ENCODE results near the gene DDT.
"Not testable (repeated sequence)": the region's sequence is repeated elsewhere in the genome, so short reads cannot be mapped to it uniquely, and the experiment has no call there.

The DDT gene

DNA sequence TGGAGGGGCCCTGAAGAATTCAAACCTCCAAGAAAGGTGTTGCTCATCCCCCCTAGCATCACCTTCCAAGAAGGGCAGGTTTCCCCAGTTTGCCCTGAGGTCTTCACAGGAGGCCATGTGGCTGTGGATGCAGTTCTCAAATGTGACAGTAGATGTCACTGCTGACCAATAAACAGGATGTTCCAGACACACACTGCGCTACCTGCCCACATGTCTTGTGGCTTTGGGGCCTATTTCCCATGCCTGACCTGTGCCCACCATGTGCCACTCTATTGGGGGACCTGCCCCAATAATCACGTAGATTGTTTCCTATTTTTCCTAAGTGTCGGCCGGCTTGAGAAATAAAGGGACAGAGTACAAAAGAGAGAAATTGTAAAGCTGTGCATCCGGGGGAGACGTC, 10.2 kb upstream of the DDT start:
- Histone ChIP-seq H3K27ac (replicated peaks) (no peak overlapping the region), H3K4me3 (replicated peaks; ENCODE audit: insufficient read depth, low read length) (no peak overlapping the region), H3K27me3 (ENCODE audit: insufficient read depth, poor library complexity, severe bottlenecking) (no peaks in the 10 kb centered on the region)
- TF ChIP-seq POLR2AphosphoS5 (IDR thresholded peaks at IDR 0.05; ENCODE audit: low read depth) = no peak
- TF ChIP-seq, protein P1, sequence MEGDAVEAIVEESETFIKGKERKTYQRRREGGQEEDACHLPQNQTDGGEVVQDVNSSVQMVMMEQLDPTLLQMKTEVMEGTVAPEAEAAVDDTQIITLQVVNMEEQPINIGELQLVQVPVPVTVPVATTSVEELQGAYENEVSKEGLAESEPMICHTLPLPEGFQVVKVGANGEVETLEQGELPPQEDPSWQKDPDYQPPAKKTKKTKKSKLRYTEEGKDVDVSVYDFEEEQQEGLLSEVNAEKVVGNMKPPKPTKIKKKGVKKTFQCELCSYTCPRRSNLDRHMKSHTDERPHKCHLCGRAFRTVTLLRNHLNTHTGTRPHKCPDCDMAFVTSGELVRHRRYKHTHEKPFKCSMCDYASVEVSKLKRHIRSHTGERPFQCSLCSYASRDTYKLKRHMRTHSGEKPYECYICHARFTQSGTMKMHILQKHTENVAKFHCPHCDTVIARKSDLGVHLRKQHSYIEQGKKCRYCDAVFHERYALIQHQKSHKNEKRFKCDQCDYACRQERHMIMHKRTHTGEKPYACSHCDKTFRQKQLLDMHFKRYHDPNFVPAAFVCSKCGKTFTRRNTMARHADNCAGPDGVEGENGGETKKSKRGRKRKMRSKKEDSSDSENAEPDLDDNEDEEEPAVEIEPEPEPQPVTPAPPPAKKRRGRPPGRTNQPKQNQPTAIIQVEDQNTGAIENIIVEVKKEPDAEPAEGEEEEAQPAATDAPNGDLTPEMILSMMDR (IDR thresholded peaks at IDR 0.05; ENCODE audit: insufficient read depth, low read length) = peak; percentile 56
- DNase-seq (ENCODE audit: low read depth in 1 of 2, low spot score in 1 of 2) = peak; percentile 6 to 40

DNA sequence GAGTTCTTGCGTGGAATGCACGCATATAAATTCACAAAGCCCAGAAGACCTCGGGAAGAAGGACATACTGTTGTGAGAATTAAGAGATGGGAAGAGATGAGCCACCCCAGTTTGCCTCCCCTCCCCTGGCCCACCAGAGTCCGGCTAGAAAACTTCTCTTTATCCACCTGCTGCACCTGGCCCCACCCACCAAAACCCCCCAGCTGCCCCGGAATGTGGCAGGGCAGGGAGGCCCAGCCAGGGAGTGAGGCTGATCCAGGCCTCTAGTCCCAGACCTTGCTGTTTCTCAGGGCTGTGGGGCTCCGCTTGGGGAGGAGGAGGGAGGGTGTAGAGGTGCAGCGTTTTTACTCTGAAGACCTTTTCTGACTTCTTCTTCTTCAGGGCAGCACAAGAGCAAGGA, 6.3 kb upstream of the DDT start:
- H3K27ac ChIP-seq (replicated peaks); DNase-seq (ENCODE audit: low read depth in 1 of 2, low spot score in 1 of 2); H3K27me3 ChIP-seq (ENCODE audit: insufficient read depth, poor library complexity, severe bottlenecking); H3K4me3 ChIP-seq (replicated peaks; ENCODE audit: insufficient read depth, low read length): not testable (repeated sequence)

DNA sequence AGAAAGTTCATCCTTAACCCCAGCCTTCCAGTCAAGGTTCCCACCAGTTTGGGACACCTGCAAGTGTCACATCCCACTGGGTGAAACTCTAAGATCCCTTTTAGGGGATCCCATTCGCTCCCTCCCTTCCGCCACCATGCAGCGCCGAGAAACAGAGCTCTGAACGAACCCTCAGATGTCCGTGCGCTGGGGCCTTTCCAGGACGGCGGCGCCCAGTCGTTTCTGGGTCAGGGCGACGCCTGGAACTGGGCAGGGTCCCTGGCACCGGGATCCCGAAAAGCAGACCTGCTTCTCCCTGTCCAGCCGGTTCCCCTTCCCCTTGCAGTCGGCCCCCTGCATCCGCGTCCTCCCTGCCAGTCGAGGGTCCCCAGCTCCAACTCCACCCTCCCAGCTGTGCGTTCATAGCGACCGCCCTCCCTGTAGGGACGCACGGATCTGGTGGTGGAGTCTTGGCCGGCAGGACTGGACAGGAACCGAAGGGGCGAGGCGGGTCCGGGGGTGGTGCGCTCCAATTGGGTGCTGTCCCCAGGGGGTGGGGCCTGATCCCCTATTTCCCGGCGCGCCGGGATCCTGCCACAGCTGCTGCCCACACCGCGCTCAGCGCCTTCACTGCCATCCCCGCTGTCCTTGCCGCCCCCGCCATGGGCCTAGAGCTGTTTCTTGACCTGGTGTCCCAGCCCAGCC, 5.5 kb upstream of the DDT start, which contains the start of gene GSTT2:
TSS of gene GSTT2 (plus strand) at position 578 of the 684 bp plus-strand sequence.
- H3K27me3 ChIP-seq (ENCODE audit: insufficient read depth, poor library complexity, severe bottlenecking); H3K4me3 ChIP-seq (replicated peaks; ENCODE audit: insufficient read depth, low read length); H3K27ac ChIP-seq (replicated peaks); DNase-seq (ENCODE audit: low read depth in 1 of 2, low spot score in 1 of 2): not testable (repeated sequence)

DNA sequence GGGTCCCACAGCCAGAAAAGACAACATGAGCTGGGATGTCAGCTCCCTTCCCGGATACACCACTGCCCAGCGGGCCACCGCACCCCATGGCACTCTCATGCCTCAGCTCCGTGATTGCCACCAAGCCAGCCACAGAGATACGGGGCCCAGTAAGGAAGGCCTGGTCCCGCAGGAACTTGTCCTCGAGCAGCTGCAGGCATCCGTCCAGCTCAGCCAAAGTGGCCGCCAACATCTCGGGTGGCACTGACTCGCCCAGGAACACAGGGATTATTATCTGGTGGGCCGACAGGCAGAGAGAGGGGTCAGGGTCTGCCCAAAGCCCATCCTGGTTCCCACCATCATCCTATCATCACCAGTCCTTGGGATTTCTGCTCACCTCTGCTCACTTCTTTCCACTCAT, 3.1 kb upstream of the DDT start:
- H3K27ac ChIP-seq (replicated peaks); H3K4me3 ChIP-seq (replicated peaks; ENCODE audit: insufficient read depth, low read length); DNase-seq (ENCODE audit: low read depth in 1 of 2, low spot score in 1 of 2); H3K27me3 ChIP-seq (ENCODE audit: insufficient read depth, poor library complexity, severe bottlenecking): not testable (repeated sequence)

DNA sequence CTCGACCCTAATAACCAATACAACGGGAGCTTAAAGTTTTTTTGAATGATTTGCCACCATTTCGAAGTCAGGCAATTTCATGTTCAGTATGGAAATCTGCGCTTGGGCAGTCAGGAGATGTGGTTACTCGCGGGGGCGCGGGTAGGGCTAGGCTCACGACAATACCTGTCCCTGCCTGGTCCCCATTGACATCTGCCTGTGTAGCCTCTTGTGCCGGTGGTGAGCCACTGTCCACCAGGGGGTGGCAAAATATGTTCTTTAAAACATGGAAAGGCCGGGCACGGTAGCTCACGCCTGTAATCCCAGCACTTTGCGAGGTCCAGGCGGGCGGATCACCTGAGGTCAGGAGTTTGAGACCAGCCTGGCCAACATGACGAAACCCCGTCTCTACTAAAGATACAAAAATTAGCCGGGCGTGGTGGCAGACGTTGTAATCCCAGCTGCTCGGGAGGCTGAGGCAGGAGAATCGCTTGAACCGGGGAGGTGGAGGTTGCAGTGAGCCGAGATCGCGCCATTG, 653 bp upstream of the DDT start:
- H3K27ac ChIP-seq (replicated peaks); H3K27me3 ChIP-seq (ENCODE audit: insufficient read depth, poor library complexity, severe bottlenecking); H3K4me3 ChIP-seq (replicated peaks; ENCODE audit: insufficient read depth, low read length); DNase-seq (ENCODE audit: low read depth in 1 of 2, low spot score in 1 of 2): not testable (repeated sequence)

DNA sequence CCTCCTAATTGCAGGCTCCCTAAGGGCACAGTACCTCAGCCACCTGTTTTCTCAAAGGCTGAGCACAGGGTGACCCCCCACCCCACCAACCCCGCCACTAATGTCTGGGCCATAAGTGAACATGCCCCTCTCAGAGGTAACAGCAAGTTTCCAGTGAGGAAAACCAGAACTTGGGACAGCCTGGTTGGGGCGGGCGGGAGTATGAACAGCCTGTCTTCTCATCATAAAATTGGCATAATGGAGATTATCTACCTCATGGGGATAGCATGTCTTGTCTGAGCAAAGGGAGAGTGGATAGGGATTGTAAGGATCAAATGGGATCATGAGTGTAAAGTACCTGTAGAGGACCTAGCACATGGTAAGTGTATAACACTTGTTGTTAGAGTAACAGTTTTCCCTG, 2.3 kb downstream of the DDT start:
- H3K27ac ChIP-seq (replicated peaks); H3K4me3 ChIP-seq (replicated peaks; ENCODE audit: insufficient read depth, low read length); DNase-seq (ENCODE audit: low read depth in 1 of 2, low spot score in 1 of 2); H3K27me3 ChIP-seq (ENCODE audit: insufficient read depth, poor library complexity, severe bottlenecking): not testable (repeated sequence)

DNA sequence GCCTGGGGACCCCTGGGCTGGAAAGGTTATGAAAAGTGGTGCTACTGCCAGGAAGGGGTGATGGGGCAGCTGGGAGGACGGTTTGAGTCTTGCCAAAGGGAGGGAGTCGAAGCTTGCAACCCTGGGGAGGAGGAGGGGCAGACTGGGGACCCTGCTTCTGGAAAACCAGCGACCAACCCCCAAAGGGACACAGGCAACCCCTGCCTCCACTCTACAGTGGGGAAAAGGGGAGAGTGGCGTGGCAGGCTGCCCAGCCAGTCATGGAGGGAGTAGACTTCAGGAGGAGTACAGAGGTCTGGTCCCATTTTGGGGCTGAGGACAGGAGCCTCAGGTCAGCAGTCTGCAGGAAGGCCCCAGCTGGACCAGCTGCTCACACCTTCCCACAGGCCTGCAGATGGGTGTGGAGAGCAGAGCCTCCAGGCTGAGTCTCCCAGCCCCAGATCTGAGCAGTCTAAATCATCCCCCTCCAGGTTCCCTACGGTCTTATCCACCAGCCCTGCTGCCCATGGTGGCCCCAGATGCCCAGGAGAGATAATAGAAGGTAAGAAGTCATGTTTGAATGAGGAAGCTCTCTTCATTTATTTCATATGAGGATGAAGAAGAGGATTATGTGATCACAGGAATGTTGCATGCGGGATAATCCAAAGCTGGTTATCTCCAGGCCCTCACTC, 3.3 kb downstream of the DDT start:
- TF ChIP-seq GABPA (IDR thresholded peaks at IDR 0.05; ENCODE audit: low read depth) = no peak
- peak; percentile 56 for TF ChIP-seq POLR2AphosphoS5 (IDR thresholded peaks at IDR 0.05; ENCODE audit: low read depth)
- TF ChIP-seq SPI1 (IDR thresholded peaks at IDR 0.05; ENCODE audit: borderline replicate concordance, low read depth) = no peak
- TF ChIP-seq, protein P1 (IDR thresholded peaks at IDR 0.05; ENCODE audit: insufficient read depth, low read length) = no peak
- TF ChIP-seq, protein P2, sequence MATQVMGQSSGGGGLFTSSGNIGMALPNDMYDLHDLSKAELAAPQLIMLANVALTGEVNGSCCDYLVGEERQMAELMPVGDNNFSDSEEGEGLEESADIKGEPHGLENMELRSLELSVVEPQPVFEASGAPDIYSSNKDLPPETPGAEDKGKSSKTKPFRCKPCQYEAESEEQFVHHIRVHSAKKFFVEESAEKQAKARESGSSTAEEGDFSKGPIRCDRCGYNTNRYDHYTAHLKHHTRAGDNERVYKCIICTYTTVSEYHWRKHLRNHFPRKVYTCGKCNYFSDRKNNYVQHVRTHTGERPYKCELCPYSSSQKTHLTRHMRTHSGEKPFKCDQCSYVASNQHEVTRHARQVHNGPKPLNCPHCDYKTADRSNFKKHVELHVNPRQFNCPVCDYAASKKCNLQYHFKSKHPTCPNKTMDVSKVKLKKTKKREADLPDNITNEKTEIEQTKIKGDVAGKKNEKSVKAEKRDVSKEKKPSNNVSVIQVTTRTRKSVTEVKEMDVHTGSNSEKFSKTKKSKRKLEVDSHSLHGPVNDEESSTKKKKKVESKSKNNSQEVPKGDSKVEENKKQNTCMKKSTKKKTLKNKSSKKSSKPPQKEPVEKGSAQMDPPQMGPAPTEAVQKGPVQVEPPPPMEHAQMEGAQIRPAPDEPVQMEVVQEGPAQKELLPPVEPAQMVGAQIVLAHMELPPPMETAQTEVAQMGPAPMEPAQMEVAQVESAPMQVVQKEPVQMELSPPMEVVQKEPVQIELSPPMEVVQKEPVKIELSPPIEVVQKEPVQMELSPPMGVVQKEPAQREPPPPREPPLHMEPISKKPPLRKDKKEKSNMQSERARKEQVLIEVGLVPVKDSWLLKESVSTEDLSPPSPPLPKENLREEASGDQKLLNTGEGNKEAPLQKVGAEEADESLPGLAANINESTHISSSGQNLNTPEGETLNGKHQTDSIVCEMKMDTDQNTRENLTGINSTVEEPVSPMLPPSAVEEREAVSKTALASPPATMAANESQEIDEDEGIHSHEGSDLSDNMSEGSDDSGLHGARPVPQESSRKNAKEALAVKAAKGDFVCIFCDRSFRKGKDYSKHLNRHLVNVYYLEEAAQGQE (IDR thresholded peaks at IDR 0.05; ENCODE audit: insufficient replicate concordance, low read depth) = no peak
- H3K27ac ChIP-seq (replicated peaks) = no peak overlapping the region
- H3K4me3 ChIP-seq (replicated peaks; ENCODE audit: insufficient read depth, low read length) = no peak overlapping the region

More for the DNA sequence above, 3.3 kb downstream of the DDT start:
- no peaks in the 10 kb centered on the region for H3K27me3 ChIP-seq (ENCODE audit: insufficient read depth, poor library complexity, severe bottlenecking)
- no peak for DNase-seq (ENCODE audit: low read depth in 1 of 2, low spot score in 1 of 2)

Measured in HL-60 (cell line).